ENCODE measurements around the gene CYP11A1. TPM values are rescaled to one million over a fixed set of nuclear protein-coding genes. Genes with fewer than 3 reads are reported as not detected.
A peak's percentile ranks its signal among the peaks of the same experiment; 100 is the strongest.

The CYP11A1 gene
- total RNA-seq, 1 donor from 2014 or later = 0.32 TPM

DNA sequence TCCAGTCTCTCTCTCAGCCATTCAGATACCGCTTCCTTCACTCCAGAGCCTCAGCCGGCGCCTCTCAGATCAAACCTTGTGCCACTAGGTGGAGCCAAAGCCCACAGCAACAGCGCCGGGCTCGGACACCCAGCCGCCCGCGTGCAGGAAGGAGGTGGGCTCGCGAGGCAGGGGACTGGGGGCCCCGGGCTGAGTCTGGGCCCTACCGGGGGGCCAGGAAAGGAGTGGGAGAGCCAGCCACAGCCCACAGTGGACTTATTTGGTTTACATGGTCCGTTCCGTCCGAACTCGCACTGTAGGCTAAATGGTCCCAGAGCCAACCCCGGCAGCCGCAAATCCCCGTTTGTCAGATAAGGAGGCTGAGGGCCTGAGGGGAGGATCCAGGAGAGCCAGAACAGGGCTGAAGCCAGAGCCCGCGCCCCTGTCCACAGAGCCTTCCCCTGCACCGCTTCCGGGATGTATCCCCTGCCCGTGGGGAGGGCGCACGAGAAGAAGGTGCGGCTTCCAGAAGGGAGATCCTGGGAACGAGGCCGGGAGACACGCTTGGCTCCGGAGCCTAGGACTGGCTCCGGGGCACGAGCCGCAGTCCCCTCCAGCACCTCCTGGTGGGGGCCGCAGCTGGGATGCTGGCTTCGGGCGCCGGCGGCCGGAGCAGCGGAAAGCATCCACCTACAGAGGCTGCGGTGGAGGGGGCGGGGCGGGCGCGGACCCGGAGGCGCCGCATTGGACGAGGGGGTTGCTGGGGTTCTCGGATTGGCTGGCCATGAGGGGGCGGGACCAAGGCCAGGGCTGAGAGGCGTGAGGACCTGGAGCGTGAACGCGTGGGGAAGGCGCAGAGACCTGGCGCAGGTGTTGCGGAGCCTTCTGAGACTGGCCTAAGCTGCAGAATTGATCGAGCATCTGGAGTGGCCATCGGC lies 6.5 kb upstream of the CYP11A1 start:
- Mint-ChIP-seq H3K36me3 (ENCODE audit: low read depth) (no peaks in the 10 kb centered on the region), H3K27me3 (ENCODE audit: low read depth) (peaks cover 18% of the 10 kb centered on the region), H3K4me1 (ENCODE audit: low read depth) (peaks cover 13% of the 10 kb centered on the region), H3K4me3 (ENCODE audit: unreplicated experiment) (peak overlapping the region; percentile 79), H3K9me3 (ENCODE audit: low read depth) (no peaks in the 10 kb centered on the region), H3K27ac (ENCODE audit: unreplicated experiment) (peak overlapping the region; percentile 49)
- DNase-seq (ENCODE audit: low spot score) = no peak
- TF ChIP-seq CTCF (IDR thresholded peaks at IDR 0.05) = peak; percentile 94

GRCh38 chr15:74373056-74373650 lies 5.7 kb upstream of the CYP11A1 start:
- peaks cover 20% of the 10 kb centered on the region for H3K27me3 Mint-ChIP-seq (ENCODE audit: low read depth)
- no peak overlapping the region for H3K4me3 Mint-ChIP-seq (ENCODE audit: unreplicated experiment)
- TF ChIP-seq CTCF (IDR thresholded peaks at IDR 0.05) = no peak
- no peaks in the 10 kb centered on the region for H3K36me3 Mint-ChIP-seq (ENCODE audit: low read depth)
- peaks cover 10% of the 10 kb centered on the region for H3K4me1 Mint-ChIP-seq (ENCODE audit: low read depth)
- DNase-seq (ENCODE audit: low spot score) = no peak
- no peak overlapping the region for H3K27ac Mint-ChIP-seq (ENCODE audit: unreplicated experiment)
- H3K9me3 Mint-ChIP-seq (ENCODE audit: low read depth) = no peaks in the 10 kb centered on the region

DNA sequence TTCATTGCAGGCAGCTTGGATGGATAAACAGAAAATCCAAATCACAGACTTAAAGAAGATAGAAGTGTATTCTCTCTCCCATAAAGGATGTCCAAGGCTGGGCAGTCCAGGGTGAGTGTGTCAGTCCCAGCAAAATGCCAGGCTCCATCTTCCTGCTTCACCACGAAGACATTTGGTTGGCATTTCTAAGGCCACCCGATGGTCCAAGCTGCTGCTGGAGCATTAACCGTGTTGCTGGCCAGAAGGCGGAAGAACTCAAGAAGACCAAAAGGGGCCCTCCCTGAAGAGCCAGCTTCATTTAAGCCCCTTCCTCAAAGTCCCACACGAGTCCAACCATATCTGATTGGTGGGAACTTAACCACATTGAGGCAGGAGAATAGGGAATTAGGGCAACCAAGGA lies 3.0 kb upstream of the CYP11A1 start:
- Mint-ChIP-seq H3K4me3 (ENCODE audit: unreplicated experiment) (no peak overlapping the region), H3K36me3 (ENCODE audit: low read depth) (no peaks in the 10 kb centered on the region), H3K4me1 (ENCODE audit: low read depth) (peaks cover 11% of the 10 kb centered on the region), H3K27me3 (ENCODE audit: low read depth) (peaks cover 21% of the 10 kb centered on the region), H3K9me3 (ENCODE audit: low read depth) (no peaks in the 10 kb centered on the region), H3K27ac (ENCODE audit: unreplicated experiment) (no peak overlapping the region)
- DNase-seq (ENCODE audit: low spot score) = no peak
- TF ChIP-seq CTCF (IDR thresholded peaks at IDR 0.05) = no peak

- peaks cover 10% of the 10 kb centered on the region for H3K4me1 Mint-ChIP-seq (ENCODE audit: low read depth)
- H3K4me3 Mint-ChIP-seq (ENCODE audit: unreplicated experiment) = no peak overlapping the region
- DNase-seq (ENCODE audit: low spot score) = no peak
- no peak for TF ChIP-seq CTCF (IDR thresholded peaks at IDR 0.05)
- H3K9me3 Mint-ChIP-seq (ENCODE audit: low read depth) = no peaks in the 10 kb centered on the region
- peaks cover 24% of the 10 kb centered on the region for H3K27me3 Mint-ChIP-seq (ENCODE audit: low read depth)
- H3K36me3 Mint-ChIP-seq (ENCODE audit: low read depth) = no peaks in the 10 kb centered on the region
- H3K27ac Mint-ChIP-seq (ENCODE audit: unreplicated experiment) = no peak overlapping the region
Measured at GRCh38 chr15:74369756-74370155, 2.3 kb upstream of the CYP11A1 start.

- H3K9me3 Mint-ChIP-seq (ENCODE audit: low read depth) = no peaks in the 10 kb centered on the region
Measured at GRCh38 chr15:74369084-74369745, 1.8 kb upstream of the CYP11A1 start.

More at GRCh38 chr15:74369084-74369745, 1.8 kb upstream of the CYP11A1 start:
- Mint-ChIP-seq H3K4me1 (ENCODE audit: low read depth) (peaks cover 5% of the 10 kb centered on the region), H3K36me3 (ENCODE audit: low read depth) (no peaks in the 10 kb centered on the region), H3K27me3 (ENCODE audit: low read depth) (peaks cover 26% of the 10 kb centered on the region), H3K27ac (ENCODE audit: unreplicated experiment) (no peak overlapping the region), H3K4me3 (ENCODE audit: unreplicated experiment) (no peak overlapping the region)
- no peak for DNase-seq (ENCODE audit: low spot score)
- TF ChIP-seq CTCF (IDR thresholded peaks at IDR 0.05) = no peak
